GM10847 (cell line): ENCODE results near the gene TIPARP.

Experiments used
- POLR2A ChIP-seq: IDR thresholded peaks from 2 replicates; pipeline ENCODE4 v1.6.1; 2011; ENCODE audit not compliant: insufficient read length; ENCODE audit errors: extremely low read depth

Gene TIPARP

GRCh38 chr3:156716105-156716862 is 41.9 kb downstream of the TIPARP start:
- TF ChIP-seq POLR2A, result no peak

- TF ChIP-seq POLR2A, result no peak
These were observed 44.4 kb downstream of the TIPARP start for GRCh38 chr3:156718622-156719306.

GRCh38 chr3:156720826-156721225 is 46.4 kb downstream of the TIPARP start:
- no peak for TF ChIP-seq POLR2A

- TF ChIP-seq POLR2A, result no peak
These were observed 47.6 kb downstream of the TIPARP start for GRCh38 chr3:156721687-156722618.

GRCh38 chr3:156723182-156723619 is 48.8 kb downstream of the TIPARP start:
- no peak for TF ChIP-seq POLR2A

- TF ChIP-seq POLR2A, result no peak
These were observed 51.3 kb downstream of the TIPARP start for GRCh38 chr3:156725682-156726081.

GRCh38 chr3:156726456-156726855 is 52.1 kb downstream of the TIPARP start:
- TF ChIP-seq POLR2A, result no peak

- no peak for TF ChIP-seq POLR2A
These were observed 53.3 kb downstream of the TIPARP start for GRCh38 chr3:156727519-156728205.

- TF ChIP-seq POLR2A, result no peak
These were observed 54.0 kb downstream of the TIPARP start for GRCh38 chr3:156728267-156728985.

- no peak for TF ChIP-seq POLR2A
These were observed 55.2 kb downstream of the TIPARP start for GRCh38 chr3:156729460-156730179.

- TF ChIP-seq POLR2A, result no peak
These were observed 57.4 kb downstream of the TIPARP start for GRCh38 chr3:156731813-156732212.

GRCh38 chr3:156732261-156732660 is 57.9 kb downstream of the TIPARP start:
- no peak for TF ChIP-seq POLR2A

- no peak for TF ChIP-seq POLR2A
These were observed 58.5 kb downstream of the TIPARP start for GRCh38 chr3:156732715-156733421.
